IMR-90 (cell line): ENCODE results near the gene SMIM24. TPM values are rescaled to one million over a fixed set of nuclear protein-coding genes. Genes with fewer than 3 reads are reported as not detected.
A peak's percentile ranks its signal among the peaks of the same experiment; 100 is the strongest.

ENCODE experiments used
- ATAC-seq: fragments of 200-7000 bp; cut with Tn5 transposase; 2 replicates; pipeline ENCODE4 v1.9.1; 2020; ENCODE audit warnings: low read depth, mild to moderate bottlenecking, moderate library complexity
- BruUV-seq: library from RNA; stranded (reverse); fragments of 400-500 nt; replicated peaks from 2 replicates; lab custom pipeline; 2021; lab: Mats Ljungman, UMichigan
- CTCF ChIA-PET: fragments of 300-600 bp; formaldehyde crosslinking; extraction: SDS; loops from one replicate; lab custom pipeline; 2021; ENCODE audit warnings: antibody characterized with exemption; lab: Yijun Ruan, JAX
- POLR2A ChIA-PET: fragments of 300-600 bp; sonication (Branson Sonifier 250); formaldehyde crosslinking; loops from one replicate; lab custom pipeline; 2022; ENCODE audit warnings: antibody characterized with exemption; ENCODE audit not compliant: unreplicated experiment; lab: Charles Lee
- DNase-seq: peaks from one replicate; pipeline ENCODE4 v3.0.0; 2013
- H2AFZ ChIP-seq: replicated peaks from 2 replicates; pipeline ENCODE3; 2013; ENCODE audit warnings: low read length, mild to moderate bottlenecking; ENCODE audit not compliant: poor library complexity
- H2AK5ac ChIP-seq: 2 replicates; pipeline ENCODE4 v1.6.1; 2013; ENCODE audit warnings: low read depth, low read length, inconsistent platforms
- H2AK9ac ChIP-seq: replicated peaks from 2 replicates; pipeline ENCODE3; 2013; ENCODE audit warnings: mild to moderate bottlenecking, low read depth, low read length, moderate library complexity; ENCODE audit not compliant: poor library complexity
- H2BK120ac ChIP-seq: 2 replicates; pipeline ENCODE4 v1.6.1; 2013; ENCODE audit warnings: low read depth, low read length, inconsistent platforms
- H2BK15ac ChIP-seq: 3 replicates; pipeline ENCODE4 v1.6.1; 2013; ENCODE audit warnings: low read depth, low read length, inconsistent platforms
- H2BK20ac ChIP-seq: 2 replicates; pipeline ENCODE4 v1.6.1; 2013; ENCODE audit warnings: low read depth, mild to moderate bottlenecking, inconsistent platforms, low read length, moderate library complexity
- H2BK5ac ChIP-seq: 2 replicates; pipeline ENCODE4 v1.6.1; 2013; ENCODE audit warnings: mild to moderate bottlenecking, low read depth, low read length, inconsistent platforms; ENCODE audit not compliant: poor library complexity, severe bottlenecking
- H3K14ac ChIP-seq: replicated peaks from 2 replicates; pipeline ENCODE4 v1.6.1; 2013; ENCODE audit warnings: low read depth, low read length, inconsistent platforms
- H3K18ac ChIP-seq: 2 replicates; pipeline ENCODE4 v1.6.1; 2013; ENCODE audit warnings: low read depth, low read length, control low read depth
- H3K23ac ChIP-seq: 2 replicates; pipeline ENCODE4 v1.6.1; 2013; ENCODE audit warnings: low read depth, low read length, inconsistent platforms
- H3K27ac ChIP-seq: 2 replicates; pipeline ENCODE4 v1.5.1; 2013; ENCODE audit warnings: mild to moderate bottlenecking, control low read depth, low read length; ENCODE audit not compliant: insufficient read depth
- H3K27me3 ChIP-seq: 2 replicates; pipeline ENCODE4 v1.6.1; 2013; ENCODE audit warnings: low read length; ENCODE audit not compliant: control insufficient read depth, insufficient read depth
- H3K36me3 ChIP-seq: 2 replicates; pipeline ENCODE4 v1.6.1; 2013; ENCODE audit warnings: low read length, mixed read lengths; ENCODE audit not compliant: control insufficient read depth, insufficient read depth
- H3K4ac ChIP-seq: 2 replicates; pipeline ENCODE4 v1.6.1; 2013; ENCODE audit warnings: low read depth, low read length, inconsistent platforms
- H3K4me1 ChIP-seq: 2 replicates; pipeline ENCODE4 v1.6.1; 2013; ENCODE audit warnings: low read length, mixed read lengths; ENCODE audit not compliant: control insufficient read depth, insufficient read depth
- H3K4me2 ChIP-seq: 2 replicates; pipeline ENCODE4 v1.6.1; 2013; ENCODE audit warnings: low read depth, mild to moderate bottlenecking, control low read depth, low read length, moderate library complexity
- H3K4me3 ChIP-seq: 2 replicates; pipeline ENCODE4 v1.5.1; 2013; ENCODE audit warnings: low read depth, mild to moderate bottlenecking, control low read depth, low read length, moderate library complexity; ENCODE audit not compliant: insufficient read depth
- H3K56ac ChIP-seq: 2 replicates; pipeline ENCODE4 v1.6.1; 2013; ENCODE audit warnings: low read length, inconsistent platforms; ENCODE audit not compliant: insufficient read depth; ENCODE audit errors: extremely low read depth
- H3K79me1 ChIP-seq, 2 experiments: 2 replicates each; pipeline ENCODE4 v1.6.1; 2013; ENCODE audit warnings: low read length in 2 of 2, inconsistent platforms in 1 of 2, low read depth in 1 of 2
- H3K9ac ChIP-seq: 2 replicates; pipeline ENCODE4 v1.6.1; 2013; ENCODE audit warnings: low read depth, low read length, control low read depth
- H3K9me1 ChIP-seq: 2 replicates; pipeline ENCODE4 v1.6.1; 2013; ENCODE audit warnings: low read length, inconsistent platforms; ENCODE audit not compliant: insufficient read depth
- H3K9me3 ChIP-seq: 2 replicates; pipeline ENCODE4 v1.6.1; 2013; ENCODE audit warnings: low read length; ENCODE audit not compliant: control insufficient read depth, insufficient read depth
- H4K20me1 ChIP-seq: 2 replicates; pipeline ENCODE4 v1.6.1; 2013; ENCODE audit warnings: low read length, inconsistent platforms; ENCODE audit not compliant: insufficient read depth
- H4K5ac ChIP-seq: 2 replicates; pipeline ENCODE4 v1.6.1; 2013; ENCODE audit warnings: mild to moderate bottlenecking, low read depth, low read length, control low read depth
- H4K8ac ChIP-seq, 2 experiments: 2 replicates each; pipeline ENCODE4 v1.6.1; 2013; ENCODE audit warnings: low read depth in 2 of 2, low read length in 2 of 2, control low read depth in 1 of 2, inconsistent platforms in 1 of 2
- H4K91ac ChIP-seq: 2 replicates; pipeline ENCODE4 v1.6.1; 2013; ENCODE audit warnings: low read depth, low read length, inconsistent platforms; ENCODE audit not compliant: insufficient read depth
- BHLHE40 ChIP-seq: fragments of 150-350 bp; IDR thresholded peaks from 2 replicates; pipeline ENCODE4 v1.6.1; 2016; ENCODE audit warnings: mild to moderate bottlenecking, low read depth, low read length
- CEBPB ChIP-seq: IDR thresholded peaks from 2 replicates; pipeline ENCODE4 v1.6.1; 2012; ENCODE audit warnings: low read depth, low read length, improper control_type of control experiment
- ELK1 ChIP-seq: fragments of 150-350 bp; IDR thresholded peaks from 2 replicates; pipeline ENCODE4 v1.6.1; 2016; ENCODE audit warnings: low read depth, mild to moderate bottlenecking, low read length, moderate library complexity, borderline replicate concordance
- FOS ChIP-seq: fragments of 150-350 bp; IDR thresholded peaks from 2 replicates; pipeline ENCODE4 v1.6.1; 2016; ENCODE audit warnings: low read depth, low read length
- MAFK ChIP-seq: IDR thresholded peaks from 2 replicates; pipeline ENCODE4 v1.6.1; 2012; ENCODE audit warnings: low read depth, low read length, improper control_type of control experiment
- MAZ ChIP-seq: IDR thresholded peaks from 2 replicates; pipeline ENCODE4 v1.6.1; 2012; ENCODE audit warnings: low read depth, mild to moderate bottlenecking, low read length, improper control_type of control experiment, moderate library complexity, borderline replicate concordance
- MXI1 ChIP-seq: IDR thresholded peaks from 2 replicates; pipeline ENCODE4 v1.6.1; 2012; ENCODE audit warnings: low read depth, mild to moderate bottlenecking, low read length, moderate library complexity, borderline replicate concordance
- NFE2L2 ChIP-seq: fragments of 150-350 bp; IDR thresholded peaks from 2 replicates; pipeline ENCODE4 v1.6.1; 2016; ENCODE audit warnings: low read depth, mild to moderate bottlenecking, low read length
- POLR2A ChIP-seq: IDR thresholded peaks from 2 replicates; pipeline ENCODE4 v1.6.1; 2012; ENCODE audit warnings: mild to moderate bottlenecking, low read depth, low read length
- RCOR1 ChIP-seq: IDR thresholded peaks from 2 replicates; pipeline ENCODE4 v1.6.1; 2012; ENCODE audit warnings: mild to moderate bottlenecking, low read length, improper control_type of control experiment; ENCODE audit not compliant: insufficient replicate concordance
- RFX5 ChIP-seq: IDR thresholded peaks from 2 replicates; pipeline ENCODE4 v1.8.0; 2012; ENCODE audit warnings: low read depth, mild to moderate bottlenecking, low read length, moderate library complexity
- USF2 ChIP-seq: fragments of 150-350 bp; IDR thresholded peaks from 2 replicates; pipeline ENCODE4 v1.6.1; 2017; ENCODE audit warnings: mild to moderate bottlenecking, antibody characterized with exemption, low read length, low read depth
- WGBS, 2 experiments: methylation state at CpG; one replicate each; pipeline versions ENCODE4 v1.1.5 to v1.1.7; 2013; ENCODE audit warnings: missing lambda C conversion rate in 2 of 2; ENCODE audit not compliant: insufficient read length in 1 of 2; ENCODE audit errors: extremely low coverage in 2 of 2; 5-methylcytosine and 5-hydroxymethylcytosine counted together
- dilution Hi-C: fragments of 300-500 bp; cut with HindIII; formaldehyde crosslinking; loops from one replicate; pipeline ENCODE4 v1.14.3; 2018; ENCODE audit warnings: low sequenced_read_pairs; ENCODE audit not compliant: unreplicated experiment
- in situ Hi-C: fragments of 300-500 bp; cut with MboI; formaldehyde crosslinking; loops from 3 replicates; pipeline ENCODE4 v1.14.3; 2019; ENCODE audit warnings: low sequenced_read_pairs, inconsistent platforms, mixed read lengths
- intact Hi-C: fragments of 100-400 bp; cut with micrococcal nuclease; formaldehyde crosslinking; loops from 2 replicates; pipeline ENCODE4 v1.10.0; 2022
- polyA plus RNA-seq, 3 experiments: library from polyadenylated mRNA; depleted of rRNA; stranded (reverse); fragments of >200 nt; gene quantifications; 2 replicates each; pipeline ENCODE4 v1.2.3, GENCODE V29; 2012; ENCODE audit warnings: low replicate concordance in 1 of 3
- total RNA-seq: library from RNA; depleted of rRNA; stranded (reverse); fragments of >200 nt; gene quantifications from 2 replicates; pipeline ENCODE4 v1.2.3, GENCODE V29; 2012
- TF ChIP-seq, protein P1 (sequence below): conservative IDR thresholded peaks from 2 replicates; pipeline ENCODE4 v1.5.1; 2012; ENCODE audit warnings: mild to moderate bottlenecking, low read depth, low read length, improper control_type of control experiment

The SMIM24 gene
- total and polyA plus RNA-seq, 2 of the 4 experiments (the other 2 are of a cell fraction), result not detected

DNA sequence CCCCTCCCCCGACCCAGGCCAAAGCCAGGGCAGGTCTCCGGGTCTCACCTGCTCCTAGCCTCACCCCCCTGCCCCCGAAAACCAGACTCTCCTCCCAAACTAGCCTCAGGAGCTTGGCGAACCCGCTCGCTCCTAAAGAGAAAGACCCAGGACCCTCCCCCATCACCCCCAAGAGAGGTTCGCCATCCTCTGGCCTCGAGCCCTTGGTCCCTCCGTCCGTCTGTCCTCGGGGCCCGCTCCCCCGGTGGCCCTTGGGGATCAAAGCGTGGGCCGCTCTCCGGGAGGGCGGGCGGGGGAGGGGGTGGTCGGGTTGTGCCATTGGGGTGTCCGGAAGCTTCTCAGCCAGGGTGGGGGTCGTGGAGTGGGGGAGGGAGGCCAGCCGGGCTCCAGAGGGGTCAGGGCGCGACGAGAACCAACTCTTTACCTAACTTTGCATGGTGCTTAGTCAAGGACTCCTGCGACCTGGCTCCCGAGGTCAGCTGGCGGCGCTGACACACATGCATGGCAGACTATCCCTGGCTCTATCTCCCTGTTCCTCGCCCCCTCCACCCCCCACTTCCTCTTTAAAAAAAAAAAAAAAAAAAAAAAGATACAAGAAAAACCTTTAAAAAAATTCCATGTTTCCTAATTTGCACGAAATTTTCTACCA, 15.6 kb downstream of the SMIM24 start:
- H3K9me3 ChIP-seq, result no peaks in the 10 kb centered on the region
- dilution Hi-C loops (no loop called here), in situ Hi-C loops (no loop called here), intact Hi-C loops (no loop called here)
- no peak overlapping the region for H2AK5ac ChIP-seq
- ATAC-seq, result no peak
- H3K23ac ChIP-seq, result no peak overlapping the region
- no peak overlapping the region for H2AFZ ChIP-seq
- no peak overlapping the region for H3K4me3 ChIP-seq
- peaks cover 6% of the 10 kb centered on the region; the same call in 1 of the 2 replicates for H3K9me1 ChIP-seq
- H2BK15ac ChIP-seq, result no peak overlapping the region
- no peak overlapping the region for H4K91ac ChIP-seq
- H3K79me1 ChIP-seq, result peaks cover 15 to 48% of the 10 kb centered on the region in 2 experiments
- TF ChIP-seq, protein P1, sequence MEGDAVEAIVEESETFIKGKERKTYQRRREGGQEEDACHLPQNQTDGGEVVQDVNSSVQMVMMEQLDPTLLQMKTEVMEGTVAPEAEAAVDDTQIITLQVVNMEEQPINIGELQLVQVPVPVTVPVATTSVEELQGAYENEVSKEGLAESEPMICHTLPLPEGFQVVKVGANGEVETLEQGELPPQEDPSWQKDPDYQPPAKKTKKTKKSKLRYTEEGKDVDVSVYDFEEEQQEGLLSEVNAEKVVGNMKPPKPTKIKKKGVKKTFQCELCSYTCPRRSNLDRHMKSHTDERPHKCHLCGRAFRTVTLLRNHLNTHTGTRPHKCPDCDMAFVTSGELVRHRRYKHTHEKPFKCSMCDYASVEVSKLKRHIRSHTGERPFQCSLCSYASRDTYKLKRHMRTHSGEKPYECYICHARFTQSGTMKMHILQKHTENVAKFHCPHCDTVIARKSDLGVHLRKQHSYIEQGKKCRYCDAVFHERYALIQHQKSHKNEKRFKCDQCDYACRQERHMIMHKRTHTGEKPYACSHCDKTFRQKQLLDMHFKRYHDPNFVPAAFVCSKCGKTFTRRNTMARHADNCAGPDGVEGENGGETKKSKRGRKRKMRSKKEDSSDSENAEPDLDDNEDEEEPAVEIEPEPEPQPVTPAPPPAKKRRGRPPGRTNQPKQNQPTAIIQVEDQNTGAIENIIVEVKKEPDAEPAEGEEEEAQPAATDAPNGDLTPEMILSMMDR, result no peak
- no peak for TF ChIP-seq NFE2L2
- TF ChIP-seq USF2, result no peak
- TF ChIP-seq CEBPB, result no peak
- TF ChIP-seq POLR2A, result no peak
- TF ChIP-seq RCOR1, result no peak
- TF ChIP-seq BHLHE40, result no peak
- no peak for TF ChIP-seq RFX5
- TF ChIP-seq FOS, result no peak
- TF ChIP-seq MXI1, result no peak
- no peak for TF ChIP-seq MAZ
- no peak for TF ChIP-seq ELK1
- no peak for TF ChIP-seq MAFK
- no peak overlapping the region for H3K4me2 ChIP-seq
- no peak overlapping the region for H3K4ac ChIP-seq
- H2BK120ac ChIP-seq, result no peak overlapping the region
- 100% methylated on average over 4 of the region's 31 CpGs; no CpG with 5 or more reads in 1 of the 2 experiments for WGBS, 2 experiments
- H3K56ac ChIP-seq, result no peak overlapping the region
- no peak overlapping the region for H3K9ac ChIP-seq
- POLR2A ChIA-PET, result no interaction called here
- H2AK9ac ChIP-seq, result no peak overlapping the region
- H3K4me1 ChIP-seq, result peaks cover 4% of the 10 kb centered on the region
- H4K20me1 ChIP-seq, result peaks cover 22% of the 10 kb centered on the region
- no TSS peak for BruUV-seq
- peaks cover 26% of the 10 kb centered on the region for H3K36me3 ChIP-seq
- no peak overlapping the region for H2BK20ac ChIP-seq
- DNase-seq, result no peak
- H3K27me3 ChIP-seq, result no peaks in the 10 kb centered on the region
- H3K18ac ChIP-seq, result no peak overlapping the region
- no peak overlapping the region for H4K5ac ChIP-seq
- CTCF ChIA-PET, result no interaction called here
- H3K27ac ChIP-seq, result no peak overlapping the region
- H3K14ac ChIP-seq, result no peak overlapping the region
- no peak overlapping the region for H2BK5ac ChIP-seq
- 0 out of 4 replicates have a peak overlapping the region, but pooled peaks of 1 of the 2 experiments have one; percentile 4 for H4K8ac ChIP-seq
